Measurements from ENCODE around the gene CDC45.

The CDC45 gene

GRCh38 chr22:19470010-19470409, 9.7 kb upstream of the CDC45 start:
- DNase-seq (ENCODE audit: low read depth) = no peak

GRCh38 chr22:19471572-19471971, 8.1 kb upstream of the CDC45 start:
- no peak for DNase-seq (ENCODE audit: low read depth)

GRCh38 chr22:19472233-19472632, 7.5 kb upstream of the CDC45 start:
- DNase-seq (ENCODE audit: low read depth) = no peak

GRCh38 chr22:19473578-19473977, 6.1 kb upstream of the CDC45 start:
- no peak for DNase-seq (ENCODE audit: low read depth)

- no peak for DNase-seq (ENCODE audit: low read depth)
Observed at GRCh38 chr22:19476023-19476422, 3.7 kb upstream of the CDC45 start.

- DNase-seq (ENCODE audit: low read depth) = no peak
Observed at GRCh38 chr22:19477321-19478044, 2.2 kb upstream of the CDC45 start.

- no peak for DNase-seq (ENCODE audit: low read depth)
Observed at GRCh38 chr22:19478045-19478900, 1.4 kb upstream of the CDC45 start.

- peak; percentile 83 for DNase-seq (ENCODE audit: low read depth)
Observed at GRCh38 chr22:19478901-19479354, 792 bp upstream of the CDC45 start, which contains the start of gene UFD1. Gene UFD1 (minus strand): TSS chr22:19479193. CDS start chr22:19479085, 108 bp downstream.

- DNase-seq (ENCODE audit: low read depth) = no peak
Observed at GRCh38 chr22:19480173-19480568, 451 bp downstream of the CDC45 start.

GRCh38 chr22:19480789-19481188, 1.1 kb downstream of the CDC45 start:
- no peak for DNase-seq (ENCODE audit: low read depth)

GRCh38 chr22:19482297-19482696, 2.6 kb downstream of the CDC45 start:
- DNase-seq (ENCODE audit: low read depth) = no peak

GRCh38 chr22:19483481-19484244, 3.9 kb downstream of the CDC45 start:
- peak; percentile 92 for DNase-seq (ENCODE audit: low read depth)

GRCh38 chr22:19488285-19488684, 8.6 kb downstream of the CDC45 start:
- no peak for DNase-seq (ENCODE audit: low read depth)

GRCh38 chr22:19488884-19489843, 9.4 kb downstream of the CDC45 start:
- peak; percentile 37 for DNase-seq (ENCODE audit: low read depth)

- DNase-seq (ENCODE audit: low read depth) = no peak
Observed at GRCh38 chr22:19490628-19491230, 11.0 kb downstream of the CDC45 start.

- no peak for DNase-seq (ENCODE audit: low read depth)
Observed at GRCh38 chr22:19492504-19493174, 12.9 kb downstream of the CDC45 start.

- DNase-seq (ENCODE audit: low read depth) = no peak
Observed at GRCh38 chr22:19494001-19494560, 14.4 kb downstream of the CDC45 start.

- DNase-seq (ENCODE audit: low read depth) = no peak
Observed at GRCh38 chr22:19494676-19495173, 15.0 kb downstream of the CDC45 start.

- DNase-seq (ENCODE audit: low read depth) = peak; percentile 47
Observed at GRCh38 chr22:19495562-19496323, 16.0 kb downstream of the CDC45 start.
